ENCODE data around the gene TCF4. TPM values are rescaled to one million over a fixed set of nuclear protein-coding genes. Genes with fewer than 3 reads are reported as not detected.

The TCF4 gene
- total and polyA plus RNA-seq, 7 experiments from 2014 or later: 0.94 to 21.8 (median 2.6) TPM

- no peak for ATAC-seq
- no peaks in the 10 kb centered on the region for H3K4me1 ChIP-seq (ENCODE audit: control insufficient read depth in 2 of 2, insufficient read depth in 2 of 2, low read length in 2 of 2)
- intact Hi-C loops (cut with micrococcal nuclease): loop anchor here (10.0 kb wide), 2 partner anchors 348 to 1228 kb away; partner anchors contain the start of genes C18orf54 (in 1 of the 2) and STARD6 (in 1 of the 2)
- Mint-ChIP-seq H3K36me3 (no peaks in the 10 kb centered on the region), H3K4me3 (no peak overlapping the region), H3K27ac (no peak overlapping the region), H3K4me1 (peaks cover 0 to 24% (median 19%) of the 10 kb centered on the region in 7 donors), H3K9me3 (peaks cover 0 to 6% (median 0%) of the 10 kb centered on the region in 11 donors), H3K27me3 (peaks cover 29 to 45% (median 36%) of the 10 kb centered on the region in 5 donors)
- H3K27ac ChIP-seq (ENCODE audit: low read depth, low read length): no peak overlapping the region
- CTCF ChIA-PET: no interaction called here
- POLR2A ChIA-PET: no interaction called here
- no peak for DNase-seq
- no peak overlapping the region for H3K4me3 ChIP-seq (ENCODE audit: low read length)
- H3K27me3 ChIP-seq (ENCODE audit: control insufficient read depth in 2 of 2, insufficient read depth in 2 of 2, low read length in 2 of 2): peaks cover 0 to 7% of the 10 kb centered on the region in 2 donors
- H3K9me3 ChIP-seq (ENCODE audit: control insufficient read depth in 2 of 3, low read length in 3 of 3): no peaks in the 10 kb centered on the region
- H3K36me3 ChIP-seq (ENCODE audit: control insufficient read depth in 2 of 3, insufficient read depth in 3 of 3, low read length in 3 of 3): no peaks in the 10 kb centered on the region
Measured at GRCh38 chr18:55582325-55582724, 5.7 kb downstream of the TCF4 start.

GRCh38 chr18:55579501-55580270, 8.3 kb downstream of the TCF4 start:
- Mint-ChIP-seq H3K4me3 (no peak overlapping the region), H3K9me3 (peaks cover 0 to 3% (median 0%) of the 10 kb centered on the region in 11 donors), H3K27me3 (peaks cover 5 to 19% (median 10%) of the 10 kb centered on the region in 5 donors), H3K36me3 (no peaks in the 10 kb centered on the region), H3K27ac (no peak overlapping the region), H3K4me1 (peaks cover 0 to 1% (median 0%) of the 10 kb centered on the region in 7 donors)
- POLR2A ChIA-PET: interaction anchor here (0.7 kb wide), 1 partner anchor 157 kb away, joined by 3 read pairs; no protein-coding TSS in a partner anchor
- CTCF ChIA-PET: no interaction called here
- no peaks in the 10 kb centered on the region for H3K27me3 ChIP-seq (ENCODE audit: control insufficient read depth in 2 of 2, insufficient read depth in 2 of 2, low read length in 2 of 2)
- no peak overlapping the region for H3K4me3 ChIP-seq (ENCODE audit: low read length)
- DNase-seq: no peak
- no peaks in the 10 kb centered on the region for H3K4me1 ChIP-seq (ENCODE audit: control insufficient read depth in 2 of 2, insufficient read depth in 2 of 2, low read length in 2 of 2)
- no peaks in the 10 kb centered on the region for H3K36me3 ChIP-seq (ENCODE audit: control insufficient read depth in 2 of 3, insufficient read depth in 3 of 3, low read length in 3 of 3)
- ATAC-seq: no peak
- H3K9me3 ChIP-seq (ENCODE audit: control insufficient read depth in 2 of 3, low read length in 3 of 3): no peaks in the 10 kb centered on the region
- intact Hi-C loops (cut with micrococcal nuclease): loop anchor here (10.0 kb wide), 2 partner anchors 345 to 1225 kb away; partner anchors contain the start of genes C18orf54 (in 1 of the 2) and STARD6 (in 1 of the 2)
- no peak overlapping the region for H3K27ac ChIP-seq (ENCODE audit: low read depth, low read length)

- peaks cover 0 to 11% (median 5%) of the 10 kb centered on the region in 5 donors for H3K27me3 Mint-ChIP-seq
- no peak overlapping the region for H3K4me3 ChIP-seq (ENCODE audit: low read length)
- no peaks in the 10 kb centered on the region for H3K9me3 ChIP-seq (ENCODE audit: control insufficient read depth in 2 of 3, low read length in 3 of 3)
- peaks cover 0 to 3% (median 0%) of the 10 kb centered on the region in 11 donors for H3K9me3 Mint-ChIP-seq
- no peaks in the 10 kb centered on the region for H3K36me3 ChIP-seq (ENCODE audit: control insufficient read depth in 2 of 3, insufficient read depth in 3 of 3, low read length in 3 of 3)
- intact Hi-C loops (cut with micrococcal nuclease): no loop called here
- DNase-seq (no peak), ATAC-seq (no peak)
- CTCF ChIA-PET: no interaction called here
- H3K27me3 ChIP-seq (ENCODE audit: control insufficient read depth in 2 of 2, insufficient read depth in 2 of 2, low read length in 2 of 2): no peaks in the 10 kb centered on the region
- H3K4me3 Mint-ChIP-seq: no peak overlapping the region
- no peaks in the 10 kb centered on the region for H3K36me3 Mint-ChIP-seq
- no peak overlapping the region for H3K27ac ChIP-seq (ENCODE audit: low read depth, low read length)
- POLR2A ChIA-PET: no interaction called here
- H3K4me1 ChIP-seq (ENCODE audit: control insufficient read depth in 2 of 2, insufficient read depth in 2 of 2, low read length in 2 of 2): no peaks in the 10 kb centered on the region
- H3K4me1 Mint-ChIP-seq: peaks cover 0 to 1% (median 0%) of the 10 kb centered on the region in 7 donors
- H3K27ac Mint-ChIP-seq: no peak overlapping the region
Measured at GRCh38 chr18:55577812-55578539, 10.0 kb downstream of the TCF4 start.

GRCh38 chr18:55576001-55576400, 12.0 kb downstream of the TCF4 start:
- ChIA-PET POLR2A (no interaction called here), CTCF (no interaction called here)
- H3K9me3 ChIP-seq (ENCODE audit: control insufficient read depth in 2 of 3, low read length in 3 of 3): no peaks in the 10 kb centered on the region
- Mint-ChIP-seq H3K27ac (no peak overlapping the region), H3K27me3 (peaks cover 0 to 11% (median 3%) of the 10 kb centered on the region in 5 donors), H3K36me3 (no peaks in the 10 kb centered on the region), H3K4me1 (peaks cover 0 to 1% (median 0%) of the 10 kb centered on the region in 7 donors), H3K9me3 (peaks cover 0 to 3% (median 0%) of the 10 kb centered on the region in 11 donors), H3K4me3 (no peak overlapping the region)
- H3K27me3 ChIP-seq (ENCODE audit: control insufficient read depth in 2 of 2, insufficient read depth in 2 of 2, low read length in 2 of 2): no peaks in the 10 kb centered on the region
- no peak overlapping the region for H3K4me3 ChIP-seq (ENCODE audit: low read length)
- DNase-seq: no peak
- no peaks in the 10 kb centered on the region for H3K4me1 ChIP-seq (ENCODE audit: control insufficient read depth in 2 of 2, insufficient read depth in 2 of 2, low read length in 2 of 2)
- H3K27ac ChIP-seq (ENCODE audit: low read depth, low read length): no peak overlapping the region
- no peak for ATAC-seq
- no peaks in the 10 kb centered on the region for H3K36me3 ChIP-seq (ENCODE audit: control insufficient read depth in 2 of 3, insufficient read depth in 3 of 3, low read length in 3 of 3)
- intact Hi-C loops (cut with micrococcal nuclease): no loop called here

GRCh38 chr18:55575066-55575465, 12.9 kb downstream of the TCF4 start:
- peaks cover 0 to 5% (median 0%) of the 10 kb centered on the region in 5 donors for H3K27me3 Mint-ChIP-seq
- ChIA-PET POLR2A (no interaction called here), CTCF (interaction anchor here (0.7 kb wide), 1 partner anchor 9 kb away, joined by 4 read pairs; no protein-coding TSS in a partner anchor)
- no peaks in the 10 kb centered on the region for H3K36me3 Mint-ChIP-seq
- H3K36me3 ChIP-seq (ENCODE audit: control insufficient read depth in 2 of 3, insufficient read depth in 3 of 3, low read length in 3 of 3): no peaks in the 10 kb centered on the region
- H3K4me1 ChIP-seq (ENCODE audit: control insufficient read depth in 2 of 2, insufficient read depth in 2 of 2, low read length in 2 of 2): no peaks in the 10 kb centered on the region
- no peak overlapping the region for H3K27ac ChIP-seq (ENCODE audit: low read depth, low read length)
- no peak overlapping the region for H3K27ac Mint-ChIP-seq
- no peak overlapping the region for H3K4me3 ChIP-seq (ENCODE audit: low read length)
- peaks cover 0 to 3% (median 0%) of the 10 kb centered on the region in 11 donors for H3K9me3 Mint-ChIP-seq
- DNase-seq (no peak), ATAC-seq (no peak)
- no peaks in the 10 kb centered on the region for H3K27me3 ChIP-seq (ENCODE audit: control insufficient read depth in 2 of 2, insufficient read depth in 2 of 2, low read length in 2 of 2)
- H3K9me3 ChIP-seq (ENCODE audit: control insufficient read depth in 2 of 3, low read length in 3 of 3): no peaks in the 10 kb centered on the region
- H3K4me1 Mint-ChIP-seq: no peaks in the 10 kb centered on the region
- no peak overlapping the region for H3K4me3 Mint-ChIP-seq
- intact Hi-C loops (cut with micrococcal nuclease): no loop called here

GRCh38 chr18:55573386-55573785, 14.6 kb downstream of the TCF4 start:
- H3K4me1 Mint-ChIP-seq: no peaks in the 10 kb centered on the region
- no peaks in the 10 kb centered on the region for H3K9me3 ChIP-seq (ENCODE audit: control insufficient read depth in 2 of 3, low read length in 3 of 3)
- no peak overlapping the region for H3K4me3 ChIP-seq (ENCODE audit: low read length)
- ATAC-seq (no peak), DNase-seq (no peak)
- CTCF ChIA-PET: no interaction called here
- H3K9me3 Mint-ChIP-seq: peaks cover 0 to 3% (median 0%) of the 10 kb centered on the region in 11 donors
- peaks cover 0 to 5% (median 0%) of the 10 kb centered on the region in 5 donors for H3K27me3 Mint-ChIP-seq
- H3K36me3 ChIP-seq (ENCODE audit: control insufficient read depth in 2 of 3, insufficient read depth in 3 of 3, low read length in 3 of 3): no peaks in the 10 kb centered on the region
- no peak overlapping the region for H3K27ac ChIP-seq (ENCODE audit: low read depth, low read length)
- no peaks in the 10 kb centered on the region for H3K4me1 ChIP-seq (ENCODE audit: control insufficient read depth in 2 of 2, insufficient read depth in 2 of 2, low read length in 2 of 2)
- H3K4me3 Mint-ChIP-seq: no peak overlapping the region
- no peak overlapping the region for H3K27ac Mint-ChIP-seq
- H3K36me3 Mint-ChIP-seq: no peaks in the 10 kb centered on the region
- POLR2A ChIA-PET: no interaction called here
- no peaks in the 10 kb centered on the region for H3K27me3 ChIP-seq (ENCODE audit: control insufficient read depth in 2 of 2, insufficient read depth in 2 of 2, low read length in 2 of 2)
- intact Hi-C loops (cut with micrococcal nuclease): no loop called here

Data from naive thymus-derived CD4-positive, alpha-beta T cell (primary cell).